DOHH2 (cell line): ENCODE results near the gene GCNT4.

Experiments used
- CTCF ChIP-seq: fragments of 200-600 bp; sonication (generic); IDR thresholded peaks from one replicate; pipeline ENCODE4 v1.5.1; 2014; ENCODE audit warnings: antibody characterized with exemption, mild to moderate bottlenecking, low read depth, low read length; ENCODE audit not compliant: poor library complexity, severe bottlenecking
- EZH2phosphoT487 ChIP-seq: fragments of 200-600 bp; sonication (generic); IDR thresholded peaks from 2 replicates; pipeline ENCODE4 v1.6.1; 2017; ENCODE audit warnings: borderline replicate concordance, mild to moderate bottlenecking, antibody characterized with exemption, low read length, moderate library complexity, mixed read lengths

- TF ChIP-seq CTCF (no peak), EZH2phosphoT487 (no peak)
These were observed 28.8 kb downstream of the GCNT4 start for GRCh38 chr5:75023368-75024159.
